ENCODE measurements around the gene HIVEP3.

DNA sequence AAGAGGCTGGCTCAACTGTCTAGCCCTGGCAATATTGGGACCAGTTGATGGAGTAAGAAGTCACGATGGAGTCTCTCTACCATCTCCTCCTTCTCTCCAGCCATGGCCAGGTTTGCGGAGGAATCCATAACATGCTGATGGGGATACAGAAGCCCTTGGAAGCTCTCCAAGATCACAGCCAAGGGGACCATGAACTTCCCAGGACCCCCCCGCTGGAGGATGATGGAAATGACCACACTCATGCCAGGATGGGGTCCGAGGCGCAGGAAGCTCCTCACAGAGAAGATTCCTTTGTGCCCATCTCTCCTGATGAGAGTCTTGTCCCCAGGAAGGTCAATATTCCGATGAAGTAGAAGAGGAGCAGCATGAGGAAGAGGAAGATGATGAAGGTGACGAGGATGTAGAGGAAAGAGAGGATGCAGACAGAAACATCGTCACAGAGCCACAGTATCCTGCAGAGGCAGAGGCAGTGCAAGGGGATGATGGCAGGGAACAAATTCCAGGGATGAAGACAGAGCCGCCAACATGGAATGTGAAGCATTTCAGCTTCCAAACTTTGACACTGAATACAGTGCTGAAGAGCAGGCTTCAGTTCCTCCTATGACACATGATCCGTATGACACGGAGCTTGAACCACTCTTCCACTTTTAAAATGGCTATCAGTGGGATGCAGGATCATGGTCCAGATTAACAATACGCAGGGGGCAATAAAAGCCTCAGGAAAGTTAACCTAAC lies 376.4 kb downstream of the HIVEP3 start:
- TF ChIP-seq, protein P1, sequence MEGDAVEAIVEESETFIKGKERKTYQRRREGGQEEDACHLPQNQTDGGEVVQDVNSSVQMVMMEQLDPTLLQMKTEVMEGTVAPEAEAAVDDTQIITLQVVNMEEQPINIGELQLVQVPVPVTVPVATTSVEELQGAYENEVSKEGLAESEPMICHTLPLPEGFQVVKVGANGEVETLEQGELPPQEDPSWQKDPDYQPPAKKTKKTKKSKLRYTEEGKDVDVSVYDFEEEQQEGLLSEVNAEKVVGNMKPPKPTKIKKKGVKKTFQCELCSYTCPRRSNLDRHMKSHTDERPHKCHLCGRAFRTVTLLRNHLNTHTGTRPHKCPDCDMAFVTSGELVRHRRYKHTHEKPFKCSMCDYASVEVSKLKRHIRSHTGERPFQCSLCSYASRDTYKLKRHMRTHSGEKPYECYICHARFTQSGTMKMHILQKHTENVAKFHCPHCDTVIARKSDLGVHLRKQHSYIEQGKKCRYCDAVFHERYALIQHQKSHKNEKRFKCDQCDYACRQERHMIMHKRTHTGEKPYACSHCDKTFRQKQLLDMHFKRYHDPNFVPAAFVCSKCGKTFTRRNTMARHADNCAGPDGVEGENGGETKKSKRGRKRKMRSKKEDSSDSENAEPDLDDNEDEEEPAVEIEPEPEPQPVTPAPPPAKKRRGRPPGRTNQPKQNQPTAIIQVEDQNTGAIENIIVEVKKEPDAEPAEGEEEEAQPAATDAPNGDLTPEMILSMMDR (IDR thresholded peaks at IDR 0.05), result no peak
- no peak for TF ChIP-seq POLR2A (IDR thresholded peaks at IDR 0.05)

All from lower leg skin (tissue), 3 donors.